PFSK-1 (cell line): ENCODE measurements around the gene ZEB1.

Experiments used
- FOXP2 ChIP-seq: optimal IDR thresholded peaks from 2 replicates; pipeline ENCODE3; 2011; ENCODE audit warnings: borderline replicate concordance, control low read depth, inconsistent platforms; ENCODE audit not compliant: insufficient read depth; ENCODE audit errors: extremely low read length, extremely low read depth
- POLR2AphosphoS5 ChIP-seq: IDR thresholded peaks from 2 replicates; pipeline ENCODE4 v1.6.1; 2012; ENCODE audit warnings: low read depth, mild to moderate bottlenecking, control low read depth, low read length, moderate library complexity
- REST ChIP-seq, 2 experiments: IDR thresholded peaks; 2 replicates each; pipeline versions ENCODE4 v1.6.1 to v1.8.0; 2011 to 2012; ENCODE audit warnings: low read depth in 2 of 2, low read length in 2 of 2, control low read depth in 1 of 2, inconsistent platforms in 1 of 2, mild to moderate bottlenecking in 1 of 2, moderate library complexity in 1 of 2; ENCODE audit not compliant: insufficient read depth in 1 of 2
- SIN3A ChIP-seq: IDR thresholded peaks from 2 replicates; pipeline ENCODE4 v1.6.1; 2012; ENCODE audit warnings: mild to moderate bottlenecking, low read length, moderate library complexity, borderline replicate concordance; ENCODE audit not compliant: insufficient read depth
- TAF1 ChIP-seq: IDR thresholded peaks from 2 replicates; pipeline ENCODE4 v1.6.1; 2012; ENCODE audit warnings: low read length, control low read depth, borderline replicate concordance; ENCODE audit not compliant: insufficient read depth

GRCh38 chr10:31343009-31343408 is 24.0 kb downstream of the ZEB1 start:
- TF ChIP-seq TAF1 (no peak), REST (IDR thresholded peaks at IDR 0.05; ENCODE audit: insufficient read depth in 1 of 2, low read depth in 2 of 2, low read length in 2 of 2) (no peak), POLR2AphosphoS5 (no peak), SIN3A (no peak), FOXP2 (no peak)
